C4-2B (cell line): ENCODE measurements around the gene FAM13A.

Source experiments
- ZFX ChIP-seq: fragments of 450-650 bp; IDR thresholded peaks from 2 replicates; pipeline ENCODE4 v1.6.1; 2017
- TF ChIP-seq, protein P1 (sequence below): fragments of 450-650 bp; conservative IDR thresholded peaks from 2 replicates; pipeline ENCODE4 v1.5.1; 2017; ENCODE audit warnings: mild to moderate bottlenecking

DNA sequence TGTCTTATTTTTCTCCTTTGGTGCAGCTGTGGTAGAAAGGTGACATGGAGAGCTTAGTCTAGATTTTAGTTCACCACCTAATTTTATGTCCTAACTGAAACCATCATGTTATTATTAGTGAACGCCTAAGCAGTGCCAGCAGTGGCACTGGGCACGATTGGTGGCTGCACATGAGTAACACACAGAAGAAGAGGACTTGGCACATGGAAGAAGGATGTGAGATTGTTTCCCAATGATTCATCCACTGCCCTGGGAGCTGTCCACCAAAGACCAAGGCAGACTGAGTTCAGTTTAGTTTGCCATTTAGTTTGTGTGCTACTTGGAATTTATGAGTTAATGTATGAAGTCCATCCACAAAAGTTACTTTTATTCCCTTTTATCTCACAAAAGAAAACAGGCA is 291.3 kb downstream of the FAM13A start:
- TF ChIP-seq, protein P1, sequence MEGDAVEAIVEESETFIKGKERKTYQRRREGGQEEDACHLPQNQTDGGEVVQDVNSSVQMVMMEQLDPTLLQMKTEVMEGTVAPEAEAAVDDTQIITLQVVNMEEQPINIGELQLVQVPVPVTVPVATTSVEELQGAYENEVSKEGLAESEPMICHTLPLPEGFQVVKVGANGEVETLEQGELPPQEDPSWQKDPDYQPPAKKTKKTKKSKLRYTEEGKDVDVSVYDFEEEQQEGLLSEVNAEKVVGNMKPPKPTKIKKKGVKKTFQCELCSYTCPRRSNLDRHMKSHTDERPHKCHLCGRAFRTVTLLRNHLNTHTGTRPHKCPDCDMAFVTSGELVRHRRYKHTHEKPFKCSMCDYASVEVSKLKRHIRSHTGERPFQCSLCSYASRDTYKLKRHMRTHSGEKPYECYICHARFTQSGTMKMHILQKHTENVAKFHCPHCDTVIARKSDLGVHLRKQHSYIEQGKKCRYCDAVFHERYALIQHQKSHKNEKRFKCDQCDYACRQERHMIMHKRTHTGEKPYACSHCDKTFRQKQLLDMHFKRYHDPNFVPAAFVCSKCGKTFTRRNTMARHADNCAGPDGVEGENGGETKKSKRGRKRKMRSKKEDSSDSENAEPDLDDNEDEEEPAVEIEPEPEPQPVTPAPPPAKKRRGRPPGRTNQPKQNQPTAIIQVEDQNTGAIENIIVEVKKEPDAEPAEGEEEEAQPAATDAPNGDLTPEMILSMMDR = no peak
- no peak for TF ChIP-seq ZFX
